Testis (tissue), 3 donors: ENCODE data around the gene DEXI. TPM values are rescaled to one million over a fixed set of nuclear protein-coding genes. Genes with fewer than 3 reads are reported as not detected.

Experiments used
- DNase-seq: peaks from one replicate; pipeline ENCODE4 v3.0.0-alpha.2; 2019
- H3K27ac ChIP-seq, 2 donors: fragments of 200-600 bp; sonication (generic); one replicate each; pipeline ENCODE4 v1.5.1; 2019
- H3K27me3 ChIP-seq: fragments of 200-600 bp; sonication (generic); one replicate; pipeline ENCODE4 v1.5.1; 2019
- H3K36me3 ChIP-seq: fragments of 200-600 bp; sonication (generic); one replicate; pipeline ENCODE4 v1.5.1; 2017; ENCODE audit warnings: low read depth; ENCODE audit errors: missing control alignments
- H3K4me1 ChIP-seq: fragments of 200-600 bp; sonication (generic); one replicate; pipeline ENCODE4 v1.5.1; 2019
- H3K4me3 ChIP-seq, 2 donors: fragments of 200-600 bp; sonication (generic); one replicate each; pipeline ENCODE4 v1.5.1; 2017 to 2019
- H3K9me3 ChIP-seq: fragments of 200-600 bp; sonication (generic); one replicate; pipeline ENCODE4 v1.5.1; 2017
- POLR2A ChIP-seq: fragments of 450-650 bp; IDR thresholded peaks from one replicate; pipeline ENCODE4 v1.6.1; 2017; ENCODE audit warnings: antibody characterized with exemption, mild to moderate bottlenecking, moderate library complexity
- WGBS, 2 donors: methylation state at CpG; one replicate each; pipeline ENCODE4 v1.1.5; 2018; 5-methylcytosine and 5-hydroxymethylcytosine counted together
- intact Hi-C: fragments of 100-400 bp; cut with DNase I; formaldehyde crosslinking; loops from one replicate; pipeline ENCODE4 v1.15.1; 2023; ENCODE audit warnings: low total_unique reads
- polyA plus RNA-seq: library from polyadenylated mRNA; stranded (reverse); fragments of 350-450 nt; fragmentation: Illumina TruSeq; extraction: RNeasy Lipid Tissue Mini Kit (QIAGEN cat#74804); gene quantifications from one replicate; pipeline ENCODE4 v1.2.3, GENCODE V29; 2014; ENCODE audit warnings: low read depth, low replicate concordance; ENCODE audit not compliant: insufficient read depth
- total RNA-seq, 2 donors: library from RNA; depleted of rRNA; stranded (reverse); fragments of >200 nt; gene quantifications; one replicate each; pipeline ENCODE4 v1.2.3, GENCODE V29; 2016
- TF ChIP-seq, protein P1 (sequence below), 3 experiments: fragments of 450-650 bp in 2 of 3; fragments of 200-600 bp in 1 of 3; sonication (generic) in 1 of 3; IDR thresholded peaks; one replicate each; pipeline ENCODE4 v1.5.1; 2016 to 2019; ENCODE audit warnings: antibody characterized with exemption in 3 of 3, mild to moderate bottlenecking in 2 of 3, moderate library complexity in 1 of 3

DEXI gene
- total and polyA plus RNA-seq, 3 donors from 2014 or later: 30.0 to 57.4 (median 39.0) TPM

- TF ChIP-seq POLR2A: no peak
- TF ChIP-seq, protein P1, sequence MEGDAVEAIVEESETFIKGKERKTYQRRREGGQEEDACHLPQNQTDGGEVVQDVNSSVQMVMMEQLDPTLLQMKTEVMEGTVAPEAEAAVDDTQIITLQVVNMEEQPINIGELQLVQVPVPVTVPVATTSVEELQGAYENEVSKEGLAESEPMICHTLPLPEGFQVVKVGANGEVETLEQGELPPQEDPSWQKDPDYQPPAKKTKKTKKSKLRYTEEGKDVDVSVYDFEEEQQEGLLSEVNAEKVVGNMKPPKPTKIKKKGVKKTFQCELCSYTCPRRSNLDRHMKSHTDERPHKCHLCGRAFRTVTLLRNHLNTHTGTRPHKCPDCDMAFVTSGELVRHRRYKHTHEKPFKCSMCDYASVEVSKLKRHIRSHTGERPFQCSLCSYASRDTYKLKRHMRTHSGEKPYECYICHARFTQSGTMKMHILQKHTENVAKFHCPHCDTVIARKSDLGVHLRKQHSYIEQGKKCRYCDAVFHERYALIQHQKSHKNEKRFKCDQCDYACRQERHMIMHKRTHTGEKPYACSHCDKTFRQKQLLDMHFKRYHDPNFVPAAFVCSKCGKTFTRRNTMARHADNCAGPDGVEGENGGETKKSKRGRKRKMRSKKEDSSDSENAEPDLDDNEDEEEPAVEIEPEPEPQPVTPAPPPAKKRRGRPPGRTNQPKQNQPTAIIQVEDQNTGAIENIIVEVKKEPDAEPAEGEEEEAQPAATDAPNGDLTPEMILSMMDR (IDR thresholded peaks at IDR 0.05): no peak
- Histone ChIP-seq H3K27ac (no peak overlapping the region), H3K9me3 (no peaks in the 10 kb centered on the region), H3K36me3 (no peaks in the 10 kb centered on the region), H3K4me3 (no peak overlapping the region), H3K4me1 (peaks cover 3% of the 10 kb centered on the region), H3K27me3 (no peaks in the 10 kb centered on the region)
- intact Hi-C loops: no loop called here
- DNase-seq: no peak
- WGBS, 2 donors: 75 to 90% methylated on average over 10 of the region's 10 CpGs
These were observed 61.4 kb downstream of the DEXI start for GRCh38 chr16:10880594-10881452.

GRCh38 chr16:10879681-10880589 lies 62.3 kb downstream of the DEXI start:
- 51 to 56% methylated on average over 13 to 21 of the region's 21 CpGs for WGBS, 2 donors
- H3K36me3 ChIP-seq: no peaks in the 10 kb centered on the region
- intact Hi-C loops: no loop called here
- H3K4me3 ChIP-seq: peak overlapping the region; percentile 42 to 57
- no peak for DNase-seq
- H3K27ac ChIP-seq: peak overlapping the region in 1 of 2 donors; percentile 32
- H3K4me1 ChIP-seq: peaks cover 3% of the 10 kb centered on the region
- TF ChIP-seq, protein P1 (IDR thresholded peaks at IDR 0.05): no peak
- no peak for TF ChIP-seq POLR2A
- H3K9me3 ChIP-seq: no peaks in the 10 kb centered on the region
- H3K27me3 ChIP-seq: no peaks in the 10 kb centered on the region

Other genes starting within 250 kb of the DEXI start
- gene TEKT5, start 247.5 kb downstream of the DEXI start, total RNA-seq: 10 to 100 TPM; 20.7 to 35.6 TPM
- 69.1 TPM for gene TEKT5, start 247.5 kb downstream of the DEXI start, polyA plus RNA-seq
- 10 to 100 TPM; 23.0 to 33.9 TPM for gene NUBP1, start 198.6 kb downstream of the DEXI start, total RNA-seq
- gene NUBP1, start 198.6 kb downstream of the DEXI start, polyA plus RNA-seq: 41.1 TPM
- gene TVP23A, start 123.7 kb downstream of the DEXI start, total RNA-seq: 1 to 10 TPM; 3.5 to 4.2 TPM
- gene TVP23A, start 123.7 kb downstream of the DEXI start, polyA plus RNA-seq: 1.7 TPM
- 10 to 100 TPM in 1 of 2 donors, 1 to 10 TPM in 1; 6.3 to 16.0 TPM for gene CIITA, start 65.3 kb downstream of the DEXI start, total RNA-seq
- gene CIITA, start 65.3 kb downstream of the DEXI start, polyA plus RNA-seq: 9.5 TPM
- gene CLEC16A, start 2.1 kb upstream of the DEXI start, total RNA-seq: 100 to 1,000 TPM in 1 of 2 donors, 10 to 100 TPM in 1; 93.9 to 122 TPM
- gene CLEC16A, start 2.1 kb upstream of the DEXI start, polyA plus RNA-seq: 126 TPM